Hindlimb muscle (tissue), 1 donor: Measurements from ENCODE around the gene PACSIN2. TPM values are rescaled to one million over a fixed set of nuclear protein-coding genes. Genes with fewer than 3 reads are reported as not detected.
A peak's percentile ranks its signal among the peaks of the same experiment; 100 is the strongest.
"Not testable (repeated sequence)": the region's sequence is repeated elsewhere in the genome, so short reads cannot be mapped to it uniquely, and the experiment has no call there.

Source experiments
- DNase-seq: peaks from one replicate; pipeline ENCODE4 v3.0.0-alpha.2; 2013
- polyA plus RNA-seq: library from polyadenylated mRNA; unstranded; fragments of 120-200 nt; gene quantifications from one replicate; pipeline ENCODE4 v1.2.1, GENCODE V29; 2013; ENCODE audit not compliant: insufficient read length

PACSIN2 gene
- polyA plus RNA-seq, 1 donor: 28.9 TPM

- no peak for DNase-seq
Observed at GRCh38 chr22:42943981-42944380, 71.0 kb downstream of the PACSIN2 start.

GRCh38 chr22:42942351-42942750 is 72.6 kb downstream of the PACSIN2 start:
- DNase-seq: no peak

DNA sequence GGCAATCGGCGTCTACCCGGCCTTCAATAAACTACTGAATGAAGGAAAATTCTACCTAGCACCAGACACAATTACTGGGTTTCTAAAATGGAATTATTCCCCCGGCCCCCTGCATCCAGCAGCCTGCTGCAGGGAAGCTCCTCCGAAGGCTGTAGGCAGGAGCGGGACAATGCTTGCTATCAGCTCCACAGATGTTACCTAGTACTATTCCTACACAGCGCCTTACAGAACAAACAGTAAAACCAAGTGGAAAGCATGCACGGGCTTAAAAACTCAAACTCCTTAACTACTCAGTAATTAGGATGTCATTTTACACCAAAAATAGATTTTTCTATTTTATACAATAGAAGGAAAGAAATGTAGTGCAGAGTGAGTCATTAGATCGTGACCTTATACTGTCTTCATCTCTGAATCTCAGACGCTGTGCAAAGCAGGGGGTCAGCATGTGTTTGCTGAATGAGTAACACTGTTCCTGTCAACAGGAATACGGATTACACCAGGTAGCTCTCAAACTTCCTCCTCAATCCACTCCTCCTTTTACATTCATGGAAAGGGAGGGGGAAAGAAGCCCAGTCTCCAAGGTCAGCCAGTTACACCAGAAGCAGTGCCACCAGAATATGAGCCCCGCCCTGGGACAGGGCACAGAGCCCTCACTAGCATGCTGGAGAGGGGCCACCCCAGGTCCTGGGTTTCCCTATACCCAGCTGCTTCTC is 74.9 kb downstream of the PACSIN2 start:
- DNase-seq: no peak

- DNase-seq: no peak
Observed at GRCh38 chr22:42939451-42939881, 75.5 kb downstream of the PACSIN2 start.

DNA sequence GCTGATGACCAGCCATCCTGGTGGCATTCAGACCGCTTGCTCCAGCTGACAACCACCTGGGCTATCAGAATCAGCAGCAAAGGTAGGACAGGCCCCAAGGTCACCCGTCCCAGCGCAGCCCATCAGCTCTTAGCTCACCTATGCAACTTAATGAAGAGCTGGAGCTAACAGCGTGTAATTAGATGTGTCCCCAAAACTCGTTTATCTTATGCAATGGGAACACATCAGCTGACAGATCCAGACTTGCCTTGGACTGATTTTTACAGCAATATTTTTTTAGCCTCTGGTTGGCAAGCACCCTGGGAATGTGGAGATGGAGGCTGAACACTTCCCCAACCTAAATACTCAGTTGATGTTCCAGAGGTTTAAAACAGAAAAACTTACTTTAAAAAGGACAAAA is 76.0 kb downstream of the PACSIN2 start:
- no peak for DNase-seq

DNA sequence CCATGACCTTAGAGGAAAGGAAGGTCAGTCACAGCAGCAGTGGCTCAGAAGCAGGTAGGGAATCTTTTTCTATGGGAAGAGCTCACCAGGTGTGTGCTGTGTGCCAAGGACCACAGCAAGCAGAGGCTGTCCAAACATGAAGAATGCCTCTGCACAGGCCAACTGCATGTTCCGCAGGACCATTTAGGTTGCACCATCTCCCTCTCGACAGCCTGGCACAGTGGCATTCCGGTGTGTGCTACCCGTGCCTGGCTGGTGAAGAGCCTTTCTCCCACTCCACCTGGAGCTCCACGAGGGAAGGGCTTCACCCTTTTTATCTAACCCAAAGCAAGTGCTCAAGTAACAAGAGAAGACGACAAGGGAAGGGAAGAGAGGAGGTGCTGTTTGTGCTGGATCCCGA is 76.5 kb downstream of the PACSIN2 start:
- no peak for DNase-seq

DNA sequence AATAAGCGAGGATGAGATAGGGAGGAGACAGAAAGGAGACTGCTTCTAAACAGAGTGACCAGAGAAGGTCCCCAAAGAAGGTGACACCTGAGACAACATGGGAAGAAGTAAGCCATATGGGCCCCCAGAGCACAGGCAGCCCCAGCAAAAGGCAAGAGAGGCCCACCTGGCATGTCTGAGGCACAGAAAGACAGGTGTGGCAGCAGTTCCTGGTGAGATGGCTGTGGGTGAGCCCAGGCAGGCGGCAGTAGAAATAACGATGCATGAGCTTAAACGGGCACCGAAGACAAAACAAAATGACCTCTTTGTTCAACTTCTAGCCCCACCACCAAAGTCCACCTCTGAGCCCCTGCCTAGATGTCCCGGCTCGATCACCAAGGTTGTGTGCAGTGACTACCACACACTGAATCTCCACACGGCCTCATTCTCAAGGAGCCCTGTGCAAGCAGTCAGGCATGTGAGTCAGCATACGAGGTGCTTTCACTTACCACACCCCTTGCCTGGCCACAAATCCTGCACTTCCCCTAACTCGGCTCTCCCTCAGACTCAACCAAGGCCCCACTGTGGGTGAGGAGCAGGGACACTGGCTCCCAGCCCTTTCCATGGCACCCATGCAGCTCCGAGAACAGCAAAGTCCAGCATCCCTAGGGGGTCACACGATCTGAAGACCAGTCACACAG is 77.6 kb downstream of the PACSIN2 start:
- no peak for DNase-seq

DNA sequence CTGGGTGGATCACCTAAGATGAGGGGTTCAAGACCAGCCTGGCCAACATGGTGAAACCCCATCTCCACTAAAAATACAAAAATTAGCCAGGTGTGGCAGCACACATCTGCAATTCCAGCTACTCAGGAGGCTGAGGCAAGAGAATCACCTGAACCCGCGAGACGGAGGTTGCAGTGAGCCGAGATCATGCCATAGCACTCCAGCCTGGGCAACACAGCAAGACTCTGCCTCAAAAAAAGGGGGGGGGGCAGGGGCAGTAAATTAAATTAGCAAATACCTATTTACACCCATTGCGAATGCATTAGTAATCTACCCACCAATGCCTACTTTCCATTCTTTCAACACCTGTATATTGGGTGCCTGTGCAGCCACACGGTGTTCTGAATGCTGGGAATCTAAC is 78.3 kb downstream of the PACSIN2 start:
- not testable (repeated sequence) for DNase-seq

GRCh38 chr22:42934338-42934737 is 80.6 kb downstream of the PACSIN2 start:
- DNase-seq: no peak

- peak; percentile 87 for DNase-seq
Observed at GRCh38 chr22:42933485-42934091, 81.4 kb downstream of the PACSIN2 start.

GRCh38 chr22:42932857-42933484 is 82.0 kb downstream of the PACSIN2 start:
- no peak for DNase-seq

DNA sequence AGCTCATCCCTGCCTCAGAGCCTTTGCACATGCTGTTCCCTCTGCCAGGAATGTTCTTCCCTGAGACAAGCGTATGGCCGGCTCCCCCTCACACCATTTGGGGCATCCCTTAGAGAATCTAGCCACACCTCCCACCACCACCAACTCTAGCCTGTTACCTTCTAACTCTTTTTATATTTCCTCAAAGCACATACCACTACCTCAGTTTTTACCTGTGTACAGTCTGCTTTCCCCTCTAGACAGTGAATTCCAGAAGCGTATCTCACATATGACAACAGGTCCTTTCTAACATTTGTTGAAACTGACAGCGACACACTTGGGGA is 82.8 kb downstream of the PACSIN2 start:
- no peak for DNase-seq

DNA sequence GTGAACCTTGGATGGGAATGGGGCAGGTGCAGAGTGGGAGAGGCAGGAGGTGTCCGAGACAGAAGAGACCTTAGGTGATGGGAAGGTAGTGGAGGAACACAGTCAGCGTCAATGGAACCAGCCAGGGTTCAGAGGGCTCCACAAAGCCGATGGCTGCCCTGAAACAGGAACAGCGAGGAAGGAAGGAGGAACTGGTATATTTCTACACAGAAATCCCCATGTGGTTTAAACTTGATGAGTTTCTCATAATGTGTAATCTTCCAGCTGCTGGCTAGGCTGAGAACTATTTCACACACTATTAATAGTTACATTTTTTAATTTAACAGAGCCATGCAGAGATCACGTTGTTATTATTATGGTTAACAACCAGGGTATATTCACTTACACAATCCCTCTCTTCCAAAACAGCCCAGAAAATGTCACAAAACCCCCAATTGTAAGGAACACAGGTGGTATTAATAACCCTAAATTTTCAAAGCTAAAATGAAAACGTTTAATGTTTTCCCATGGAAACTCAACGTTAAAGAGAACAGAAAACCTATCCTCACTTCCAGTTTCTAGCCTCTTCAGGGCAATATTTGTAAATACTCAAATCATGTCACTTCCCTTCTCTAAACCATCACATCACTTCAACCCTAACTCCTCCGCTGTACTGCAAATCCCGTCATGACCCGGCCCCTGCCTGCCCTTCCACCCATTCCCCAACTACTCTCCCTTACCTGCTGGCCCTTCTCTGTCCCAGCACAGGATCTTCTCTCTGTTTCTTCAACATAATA is 83.3 kb downstream of the PACSIN2 start:
- DNase-seq: no peak

DNA sequence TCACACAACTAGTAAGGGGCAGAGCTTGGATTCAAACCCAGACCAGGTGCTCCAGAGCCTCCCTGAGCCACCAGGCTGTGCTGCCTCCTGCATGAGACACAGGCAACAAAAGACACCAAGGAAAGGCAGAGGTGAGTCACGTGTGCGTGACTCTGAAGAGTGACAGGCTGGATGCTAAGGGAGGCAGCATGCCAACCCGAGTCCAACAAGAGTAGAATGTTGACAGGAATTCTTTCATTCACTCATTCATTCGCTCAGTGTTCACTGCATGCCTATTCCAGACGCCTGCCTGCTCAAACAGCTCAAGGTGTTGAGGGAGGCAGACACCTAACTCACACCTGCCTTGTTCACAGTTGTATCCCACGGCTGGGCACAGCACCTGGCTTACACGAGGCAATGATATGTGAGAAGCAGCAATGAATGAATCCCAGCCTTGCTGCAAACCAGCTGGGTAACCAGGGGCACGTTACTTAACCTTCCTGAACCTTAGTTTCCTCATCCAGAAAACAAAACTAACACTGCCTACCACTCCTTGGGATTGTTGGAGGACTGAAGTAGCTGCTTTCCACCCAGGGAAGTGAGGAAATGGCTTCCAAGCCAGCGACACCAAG is 84.0 kb downstream of the PACSIN2 start:
- no peak for DNase-seq

DNA sequence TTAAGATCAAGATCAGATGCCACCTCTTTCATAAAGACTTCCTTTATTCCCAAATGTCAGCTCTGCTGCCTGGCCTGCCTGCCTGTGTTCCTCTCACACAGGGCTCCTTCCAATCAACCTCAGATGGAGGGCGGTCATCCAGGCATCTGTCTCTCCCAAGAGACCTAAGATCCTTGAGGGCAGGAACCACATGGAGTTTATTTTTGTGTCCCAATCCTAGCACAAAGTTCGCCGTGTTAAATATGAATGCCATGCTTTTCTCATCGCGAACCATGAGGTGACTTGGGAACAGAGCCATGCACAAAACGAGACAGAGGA is 85.2 kb downstream of the PACSIN2 start:
- no peak for DNase-seq

DNA sequence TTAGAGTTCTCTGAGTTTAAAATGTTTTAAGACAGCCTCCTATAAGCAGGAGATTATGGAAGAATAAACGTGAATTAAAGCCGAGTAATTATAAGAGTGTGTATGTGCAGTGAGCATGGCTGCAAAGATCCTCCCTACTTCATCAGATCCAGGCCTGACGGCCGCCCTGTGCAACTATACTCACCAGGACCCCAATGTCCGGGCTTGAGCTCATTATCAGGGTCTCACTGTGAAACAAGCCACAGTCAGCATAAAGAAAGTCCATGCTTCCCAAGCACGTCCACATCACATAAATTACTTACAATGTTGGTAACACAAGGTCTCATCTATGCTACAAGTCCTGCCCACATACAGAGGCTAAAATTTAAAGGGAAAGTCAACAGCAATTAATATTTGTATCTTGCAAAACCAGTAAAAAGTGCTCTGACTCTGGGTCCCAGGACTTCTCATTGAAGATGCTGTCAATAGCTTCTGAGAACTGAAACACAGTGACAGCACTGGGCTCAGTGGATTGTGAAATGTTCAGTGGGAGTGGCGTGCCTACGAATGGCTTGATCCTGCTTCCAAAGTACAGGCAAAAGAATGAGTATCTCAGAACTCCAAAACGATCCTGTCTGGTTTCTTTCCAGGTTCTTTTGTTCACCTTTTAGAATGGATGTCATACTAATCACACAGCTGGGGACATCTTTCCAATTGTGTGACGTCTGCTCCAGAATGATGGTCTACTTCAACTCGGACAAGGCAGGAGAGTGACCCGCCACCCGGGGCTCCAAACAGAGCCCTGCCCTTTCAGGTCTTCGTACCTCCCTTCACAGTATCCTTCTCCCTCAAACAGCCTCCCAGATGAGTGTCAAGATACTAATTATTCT is 85.7 kb downstream of the PACSIN2 start:
- no peak for DNase-seq

- DNase-seq: no peak
Observed at GRCh38 chr22:42927966-42928365, 87.0 kb downstream of the PACSIN2 start.

- DNase-seq: no peak
Observed at GRCh38 chr22:42926768-42927167, 88.2 kb downstream of the PACSIN2 start.

DNA sequence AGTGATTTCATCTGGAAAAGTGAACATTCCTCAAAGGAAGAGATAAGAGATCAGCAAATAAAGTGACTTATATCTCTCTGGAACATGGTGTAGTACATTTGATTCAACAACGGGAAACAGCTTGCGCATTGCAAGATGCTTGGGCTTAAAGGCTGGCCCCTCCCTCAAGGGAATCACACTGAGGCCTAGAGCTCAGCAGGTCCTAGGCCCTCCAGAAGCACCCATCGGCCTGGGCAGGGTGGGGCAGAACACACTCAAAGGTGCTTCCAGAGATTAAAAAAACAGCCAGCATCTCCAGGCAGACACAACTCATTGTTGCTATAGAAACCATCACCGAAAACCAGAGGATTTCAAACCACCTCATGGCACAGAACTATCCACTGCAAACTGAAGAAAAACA is 88.8 kb downstream of the PACSIN2 start:
- DNase-seq: no peak

- DNase-seq: no peak
Observed at GRCh38 chr22:42925598-42925997, 89.4 kb downstream of the PACSIN2 start.

DNA sequence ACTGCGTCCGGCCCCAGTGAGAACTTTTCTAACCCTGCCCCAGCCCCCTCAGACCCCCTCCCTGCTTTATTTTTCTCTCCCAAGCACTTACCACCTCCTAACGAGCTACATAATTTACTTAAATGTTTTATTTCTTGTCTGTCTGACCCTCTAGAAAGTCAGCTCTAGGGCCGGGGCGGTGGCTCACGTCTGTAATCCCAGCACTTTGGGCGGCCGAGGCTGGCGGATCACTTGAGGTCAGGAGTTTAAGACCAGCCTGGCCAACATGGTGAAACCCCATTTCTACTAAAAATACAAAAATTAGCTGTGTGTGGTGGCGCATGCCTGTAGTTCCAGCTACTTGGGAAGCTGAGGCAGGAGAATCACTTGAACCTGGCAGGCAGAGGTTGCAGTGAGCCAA is 89.9 kb downstream of the PACSIN2 start:
- DNase-seq: not testable (repeated sequence)

- DNase-seq: no peak
Observed at GRCh38 chr22:42924436-42924835, 90.5 kb downstream of the PACSIN2 start.
